Neural progenitor cell (in vitro differentiated cells): ENCODE data around the gene SLC22A1. TPM values are rescaled to one million over a fixed set of nuclear protein-coding genes. Genes with fewer than 3 reads are reported as not detected.
"Not testable (repeated sequence)": the region's sequence is repeated elsewhere in the genome, so short reads cannot be mapped to it uniquely, and the experiment has no call there.

Source experiments
- DNase-seq: peaks from one replicate; pipeline ENCODE4 v3.0.0-alpha.2; 2016; ENCODE audit warnings: low spot score
- H2AFZ ChIP-seq: fragments of 200-600 bp; sonication (generic); replicated peaks from 2 replicates; pipeline ENCODE4 v1.6.1; 2016; ENCODE audit warnings: antibody characterized with exemption
- H3F3A ChIP-seq: fragments of 200-600 bp; sonication (generic); 2 replicates; pipeline ENCODE4 v1.6.1; 2016; ENCODE audit warnings: antibody characterized with exemption, low read depth
- H3K27ac ChIP-seq: fragments of 200-600 bp; sonication (generic); 2 replicates; pipeline ENCODE4 v1.5.1; 2016; ENCODE audit warnings: mild to moderate bottlenecking
- H3K27me3 ChIP-seq: fragments of 200-600 bp; sonication (generic); 2 replicates; pipeline ENCODE4 v1.6.1; 2016; ENCODE audit warnings: mild to moderate bottlenecking, moderate library complexity
- H3K36me3 ChIP-seq: fragments of 200-600 bp; sonication (generic); 2 replicates; pipeline ENCODE4 v1.5.1; 2016
- H3K4me1 ChIP-seq: fragments of 200-600 bp; sonication (generic); 2 replicates; pipeline ENCODE4 v1.6.1; 2016; ENCODE audit warnings: mixed run types
- H3K4me2 ChIP-seq: fragments of 200-600 bp; sonication (generic); 2 replicates; pipeline ENCODE4 v1.6.1; 2016
- H3K4me3 ChIP-seq: fragments of 200-600 bp; sonication (generic); 2 replicates; pipeline ENCODE4 v1.5.1; 2016
- H3K79me2 ChIP-seq: fragments of 200-600 bp; sonication (generic); 2 replicates; pipeline ENCODE4 v1.6.1; 2016; ENCODE audit warnings: low read depth
- H3K9ac ChIP-seq: fragments of 200-600 bp; sonication (generic); 2 replicates; pipeline ENCODE4 v1.6.1; 2016
- H3K9me3 ChIP-seq: fragments of 200-600 bp; sonication (generic); 2 replicates; pipeline ENCODE4 v1.5.1; 2016; ENCODE audit warnings: low read depth
- H4K20me1 ChIP-seq: fragments of 200-600 bp; sonication (generic); 2 replicates; pipeline ENCODE4 v1.6.1; 2016; ENCODE audit warnings: low read depth
- H3K27ac Mint-ChIP-seq: 3 replicates; pipeline ENCODE4 v1.8.0; 2021; ENCODE audit warnings: mixed read lengths
- H3K27me3 Mint-ChIP-seq: 2 replicates; pipeline ENCODE4 v1.8.0; 2022; ENCODE audit warnings: low read depth, mild to moderate bottlenecking, inconsistent platforms, moderate library complexity, mixed read lengths; ENCODE audit not compliant: insufficient read depth
- H3K36me3 Mint-ChIP-seq: 3 replicates; pipeline ENCODE4 v1.8.0; 2021; ENCODE audit warnings: mixed read lengths
- H3K4me1 Mint-ChIP-seq: 3 replicates; pipeline ENCODE4 v1.8.0; 2021; ENCODE audit warnings: mixed read lengths
- H3K4me3 Mint-ChIP-seq: 3 replicates; pipeline ENCODE4 v1.8.0; 2021; ENCODE audit warnings: mild to moderate bottlenecking, moderate library complexity, mixed read lengths
- H3K9me3 Mint-ChIP-seq: 3 replicates; pipeline ENCODE4 v1.8.0; 2020; ENCODE audit warnings: mixed read lengths
- EZH2 ChIP-seq: fragments of 200-600 bp; sonication (generic); IDR thresholded peaks from 2 replicates; pipeline ENCODE4 v1.6.1; 2017; ENCODE audit warnings: antibody characterized with exemption, mild to moderate bottlenecking, moderate library complexity
- EZH2phosphoT487 ChIP-seq: fragments of 200-600 bp; sonication (generic); IDR thresholded peaks from 2 replicates; pipeline ENCODE4 v1.6.1; 2017; ENCODE audit warnings: antibody characterized with exemption
- total RNA-seq: library from RNA; depleted of rRNA; stranded (reverse); fragments of >200 nt; gene quantifications from 2 replicates; pipeline ENCODE4 v1.2.3, GENCODE V29; 2015; ENCODE audit warnings: low replicate concordance
- TF ChIP-seq, protein P1 (sequence below): fragments of 200-600 bp; sonication (generic); IDR thresholded peaks from 2 replicates; pipeline ENCODE4 v1.5.1; 2017; ENCODE audit warnings: antibody characterized with exemption, mild to moderate bottlenecking

Gene SLC22A1
- total RNA-seq, 1 donor from 2014 or later: not detected

- Mint-ChIP-seq H3K4me3 (no peak overlapping the region), H3K36me3 (peaks cover 19% of the 10 kb centered on the region), H3K4me1 (peaks cover 7% of the 10 kb centered on the region), H3K27me3 (peaks cover 4% of the 10 kb centered on the region), H3K27ac (no peak overlapping the region), H3K9me3 (peaks cover under 1% of the 10 kb centered on the region)
- H2AFZ ChIP-seq: no peak overlapping the region
- no peak overlapping the region for H3K4me3 ChIP-seq
- no peaks in the 10 kb centered on the region for H3K79me2 ChIP-seq
- H3F3A ChIP-seq: no peaks in the 10 kb centered on the region
- no peak overlapping the region for H3K27ac ChIP-seq
- no peak for TF ChIP-seq EZH2
- TF ChIP-seq, protein P1, sequence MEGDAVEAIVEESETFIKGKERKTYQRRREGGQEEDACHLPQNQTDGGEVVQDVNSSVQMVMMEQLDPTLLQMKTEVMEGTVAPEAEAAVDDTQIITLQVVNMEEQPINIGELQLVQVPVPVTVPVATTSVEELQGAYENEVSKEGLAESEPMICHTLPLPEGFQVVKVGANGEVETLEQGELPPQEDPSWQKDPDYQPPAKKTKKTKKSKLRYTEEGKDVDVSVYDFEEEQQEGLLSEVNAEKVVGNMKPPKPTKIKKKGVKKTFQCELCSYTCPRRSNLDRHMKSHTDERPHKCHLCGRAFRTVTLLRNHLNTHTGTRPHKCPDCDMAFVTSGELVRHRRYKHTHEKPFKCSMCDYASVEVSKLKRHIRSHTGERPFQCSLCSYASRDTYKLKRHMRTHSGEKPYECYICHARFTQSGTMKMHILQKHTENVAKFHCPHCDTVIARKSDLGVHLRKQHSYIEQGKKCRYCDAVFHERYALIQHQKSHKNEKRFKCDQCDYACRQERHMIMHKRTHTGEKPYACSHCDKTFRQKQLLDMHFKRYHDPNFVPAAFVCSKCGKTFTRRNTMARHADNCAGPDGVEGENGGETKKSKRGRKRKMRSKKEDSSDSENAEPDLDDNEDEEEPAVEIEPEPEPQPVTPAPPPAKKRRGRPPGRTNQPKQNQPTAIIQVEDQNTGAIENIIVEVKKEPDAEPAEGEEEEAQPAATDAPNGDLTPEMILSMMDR: no peak
- TF ChIP-seq EZH2phosphoT487: no peak
- no peaks in the 10 kb centered on the region for H3K9me3 ChIP-seq
- no peaks in the 10 kb centered on the region for H3K27me3 ChIP-seq
- no peaks in the 10 kb centered on the region for H3K36me3 ChIP-seq
- H4K20me1 ChIP-seq: no peaks in the 10 kb centered on the region
- no peak overlapping the region for H3K4me2 ChIP-seq
- no peak for DNase-seq
- no peak overlapping the region for H3K9ac ChIP-seq
- no peaks in the 10 kb centered on the region for H3K4me1 ChIP-seq
Observed at GRCh38 chr6:160112628-160113299, 8.9 kb upstream of the SLC22A1 start.

DNA sequence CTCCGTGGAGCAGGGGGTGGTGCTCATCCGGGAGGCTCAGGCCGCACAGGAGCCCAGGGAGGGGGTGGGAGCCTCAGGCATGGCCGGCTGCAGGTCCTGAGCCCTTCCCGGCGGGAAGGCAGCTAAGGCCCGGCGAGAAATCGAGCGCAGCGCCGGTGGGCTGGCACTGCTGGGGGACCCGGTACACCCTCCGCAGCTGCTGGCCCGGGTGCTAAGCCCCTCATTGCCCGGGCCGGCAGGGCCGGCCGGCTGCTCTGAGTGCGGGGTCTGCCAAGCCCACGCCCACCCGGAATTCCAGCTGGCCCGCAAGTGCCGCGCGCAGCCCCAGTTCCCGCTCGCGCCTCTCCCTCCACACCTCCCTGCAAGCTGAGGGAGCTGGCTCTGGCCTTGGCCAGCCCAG is 7.1 kb upstream of the SLC22A1 start:
- not testable (repeated sequence) for H3K4me2 ChIP-seq, H3K36me3 ChIP-seq, H3K27ac ChIP-seq, H3K9ac ChIP-seq, H3K9me3 ChIP-seq, DNase-seq, H3F3A ChIP-seq, H3K27me3 ChIP-seq, H2AFZ ChIP-seq, H3K9me3 Mint-ChIP-seq, H3K4me1 ChIP-seq, H4K20me1 ChIP-seq, H3K79me2 ChIP-seq, H3K27me3 Mint-ChIP-seq, H3K27ac Mint-ChIP-seq, H3K4me3 ChIP-seq, H3K4me3 Mint-ChIP-seq
- H3K36me3 Mint-ChIP-seq: peaks cover 24% of the 10 kb centered on the region
- H3K4me1 Mint-ChIP-seq: peaks cover 12% of the 10 kb centered on the region

GRCh38 chr6:160115421-160115820 is 6.2 kb upstream of the SLC22A1 start:
- H3K36me3 ChIP-seq: no peaks in the 10 kb centered on the region
- Mint-ChIP-seq H3K4me3 (no peak overlapping the region), H3K36me3 (peaks cover 24% of the 10 kb centered on the region), H3K27ac (no peak overlapping the region), H3K27me3 (peaks cover 4% of the 10 kb centered on the region), H3K4me1 (peaks cover 21% of the 10 kb centered on the region), H3K9me3 (peaks cover 3% of the 10 kb centered on the region)
- H3K9ac ChIP-seq: no peak overlapping the region
- H3K4me3 ChIP-seq: no peak overlapping the region
- H3K27me3 ChIP-seq: no peaks in the 10 kb centered on the region
- TF ChIP-seq, protein P1: no peak
- TF ChIP-seq EZH2phosphoT487: no peak
- H3K4me1 ChIP-seq: peaks cover 4% of the 10 kb centered on the region
- no peaks in the 10 kb centered on the region for H4K20me1 ChIP-seq
- H3K27ac ChIP-seq: no peak overlapping the region
- no peak overlapping the region for H2AFZ ChIP-seq
- H3K4me2 ChIP-seq: no peak overlapping the region
- no peaks in the 10 kb centered on the region for H3F3A ChIP-seq
- no peaks in the 10 kb centered on the region for H3K9me3 ChIP-seq
- no peaks in the 10 kb centered on the region for H3K79me2 ChIP-seq
- DNase-seq: no peak

GRCh38 chr6:160116411-160116810 is 5.2 kb upstream of the SLC22A1 start:
- TF ChIP-seq EZH2phosphoT487: no peak
- no peak for TF ChIP-seq EZH2
- TF ChIP-seq, protein P1: no peak
- H3K36me3 Mint-ChIP-seq: peaks cover 20% of the 10 kb centered on the region
- Histone ChIP-seq H3K36me3 (no peaks in the 10 kb centered on the region), H3F3A (no peaks in the 10 kb centered on the region), H3K27me3 (no peaks in the 10 kb centered on the region), H3K4me3 (no peak overlapping the region), H3K4me2 (no peak overlapping the region), H3K4me1 (peaks cover 4% of the 10 kb centered on the region), H2AFZ (no peak overlapping the region), H3K9me3 (no peaks in the 10 kb centered on the region), H3K9ac (no peak overlapping the region), H3K27ac (no peak overlapping the region), H4K20me1 (no peaks in the 10 kb centered on the region), H3K79me2 (no peaks in the 10 kb centered on the region)
- peaks cover 3% of the 10 kb centered on the region for H3K9me3 Mint-ChIP-seq
- no peak overlapping the region for H3K4me3 Mint-ChIP-seq
- H3K27me3 Mint-ChIP-seq: peaks cover 4% of the 10 kb centered on the region
- no peak overlapping the region for H3K27ac Mint-ChIP-seq
- DNase-seq: no peak
- peaks cover 17% of the 10 kb centered on the region for H3K4me1 Mint-ChIP-seq
